ENCODE results near the gene ORC1. TPM values are rescaled to one million over a fixed set of nuclear protein-coding genes. Genes with fewer than 3 reads are reported as not detected.

Gene ORC1
- total RNA-seq, 1 donor from 2014 or later = 4.9 TPM

- Mint-ChIP-seq H3K4me3 (ENCODE audit: unreplicated experiment) (peak overlapping the region; percentile 99), H3K36me3 (ENCODE audit: low read depth, unreplicated experiment) (peaks cover 24% of the 10 kb centered on the region), H3K9me3 (ENCODE audit: unreplicated experiment) (no peaks in the 10 kb centered on the region), H3K4me1 (ENCODE audit: unreplicated experiment) (peaks cover 25% of the 10 kb centered on the region), H3K27ac (ENCODE audit: unreplicated experiment) (peak overlapping the region; percentile 99), H3K27me3 (ENCODE audit: unreplicated experiment) (peaks cover 20% of the 10 kb centered on the region)
- DNase-seq (ENCODE audit: low spot score) = no peak
- no peak for TF ChIP-seq CTCF (IDR thresholded peaks at IDR 0.05; ENCODE audit: unreplicated experiment)
Measured at GRCh38 chr1:52365071-52365745, 39.0 kb downstream of the ORC1 start.

GRCh38 chr1:52364235-52364839 lies 39.9 kb downstream of the ORC1 start:
- H3K27ac Mint-ChIP-seq (ENCODE audit: unreplicated experiment) = peak overlapping the region; percentile 42
- peaks cover 20% of the 10 kb centered on the region for H3K27me3 Mint-ChIP-seq (ENCODE audit: unreplicated experiment)
- no peak for TF ChIP-seq CTCF (IDR thresholded peaks at IDR 0.05; ENCODE audit: unreplicated experiment)
- H3K4me3 Mint-ChIP-seq (ENCODE audit: unreplicated experiment) = peak overlapping the region; percentile 99
- no peak for DNase-seq (ENCODE audit: low spot score)
- peaks cover 25% of the 10 kb centered on the region for H3K4me1 Mint-ChIP-seq (ENCODE audit: unreplicated experiment)
- H3K36me3 Mint-ChIP-seq (ENCODE audit: low read depth, unreplicated experiment) = peaks cover 29% of the 10 kb centered on the region
- H3K9me3 Mint-ChIP-seq (ENCODE audit: unreplicated experiment) = no peaks in the 10 kb centered on the region

- H3K4me3 Mint-ChIP-seq (ENCODE audit: unreplicated experiment) = no peak overlapping the region
- H3K36me3 Mint-ChIP-seq (ENCODE audit: low read depth, unreplicated experiment) = peaks cover 50% of the 10 kb centered on the region
- H3K27me3 Mint-ChIP-seq (ENCODE audit: unreplicated experiment) = peaks cover 19% of the 10 kb centered on the region
- peaks cover 29% of the 10 kb centered on the region for H3K4me1 Mint-ChIP-seq (ENCODE audit: unreplicated experiment)
- H3K27ac Mint-ChIP-seq (ENCODE audit: unreplicated experiment) = no peak overlapping the region
- TF ChIP-seq CTCF (IDR thresholded peaks at IDR 0.05; ENCODE audit: unreplicated experiment) = no peak
- DNase-seq (ENCODE audit: low spot score) = no peak
- no peaks in the 10 kb centered on the region for H3K9me3 Mint-ChIP-seq (ENCODE audit: unreplicated experiment)
Measured at GRCh38 chr1:52360595-52360968, 43.6 kb downstream of the ORC1 start.

GRCh38 chr1:52359676-52360594 lies 44.3 kb downstream of the ORC1 start:
- TF ChIP-seq CTCF (IDR thresholded peaks at IDR 0.05; ENCODE audit: unreplicated experiment) = no peak
- H3K4me1 Mint-ChIP-seq (ENCODE audit: unreplicated experiment) = peaks cover 29% of the 10 kb centered on the region
- H3K27ac Mint-ChIP-seq (ENCODE audit: unreplicated experiment) = no peak overlapping the region
- H3K4me3 Mint-ChIP-seq (ENCODE audit: unreplicated experiment) = no peak overlapping the region
- H3K27me3 Mint-ChIP-seq (ENCODE audit: unreplicated experiment) = peaks cover 16% of the 10 kb centered on the region
- peaks cover 51% of the 10 kb centered on the region for H3K36me3 Mint-ChIP-seq (ENCODE audit: low read depth, unreplicated experiment)
- H3K9me3 Mint-ChIP-seq (ENCODE audit: unreplicated experiment) = no peaks in the 10 kb centered on the region
- no peak for DNase-seq (ENCODE audit: low spot score)
